GM19467 (cell line): ENCODE data around the gene SMPD2.
A peak's percentile ranks its signal among the peaks of the same experiment; 100 is the strongest.

Source experiments
- ATAC-seq: cut with Tn5 transposase; IDR thresholded peaks from one replicate; pipeline ENCODE4 v1.9.1; 2021; ENCODE audit warnings: mild to moderate bottlenecking, moderate library complexity; ENCODE audit not compliant: unreplicated experiment

The SMPD2 gene

GRCh38 chr6:109440331-109441068 lies at the start of gene SMPD2, which contains the start of gene PPIL6:
TSS of gene SMPD2 (plus strand) at chr6:109440724. CDS start at chr6:109441122, 398 bp downstream.
TSS of gene PPIL6 (minus strand) at chr6:109440628. CDS start at chr6:109440590, 38 bp downstream.
- peak; percentile 89 for ATAC-seq

GRCh38 chr6:109393157-109393885 lies 47.2 kb upstream of the SMPD2 start:
- ATAC-seq = no peak

- no peak for ATAC-seq
These were observed 46.6 kb upstream of the SMPD2 start for GRCh38 chr6:109393886-109394281.

GRCh38 chr6:109396046-109396718 lies 44.3 kb upstream of the SMPD2 start:
- no peak for ATAC-seq

- no peak for ATAC-seq
These were observed 43.5 kb upstream of the SMPD2 start for GRCh38 chr6:109397020-109397419.

- no peak for ATAC-seq
These were observed 34.3 kb upstream of the SMPD2 start for GRCh38 chr6:109406196-109406595.

GRCh38 chr6:109411034-109411433 lies 29.5 kb upstream of the SMPD2 start:
- no peak for ATAC-seq

- no peak for ATAC-seq
These were observed 22.9 kb upstream of the SMPD2 start for GRCh38 chr6:109417646-109418045.

- no peak for ATAC-seq
These were observed 19.8 kb upstream of the SMPD2 start for GRCh38 chr6:109420751-109421150.

GRCh38 chr6:109421184-109421583 lies 19.3 kb upstream of the SMPD2 start:
- no peak for ATAC-seq

GRCh38 chr6:109424946-109425345 lies 15.6 kb upstream of the SMPD2 start:
- ATAC-seq = no peak

GRCh38 chr6:109428889-109429477 lies 11.5 kb upstream of the SMPD2 start:
- ATAC-seq = no peak

GRCh38 chr6:109429496-109429895 lies 11.0 kb upstream of the SMPD2 start:
- ATAC-seq = no peak

GRCh38 chr6:109434456-109434855 lies 6.1 kb upstream of the SMPD2 start:
- no peak for ATAC-seq

GRCh38 chr6:109436041-109436440 lies 4.5 kb upstream of the SMPD2 start:
- ATAC-seq = no peak

GRCh38 chr6:109441069-109441816 lies 719 bp downstream of the SMPD2 start:
- ATAC-seq = peak; percentile 14

GRCh38 chr6:109442393-109442924 lies 1.9 kb downstream of the SMPD2 start:
- ATAC-seq = no peak

GRCh38 chr6:109443425-109443950 lies 3.0 kb downstream of the SMPD2 start:
- ATAC-seq = no peak

GRCh38 chr6:109445382-109445781 lies 4.9 kb downstream of the SMPD2 start:
- no peak for ATAC-seq

GRCh38 chr6:109446072-109446471 lies 5.5 kb downstream of the SMPD2 start:
- no peak for ATAC-seq
